SHP77 (cell line): ENCODE measurements around the gene HEPACAM.
A peak's percentile ranks its signal among the peaks of the same experiment; 100 is the strongest.

ENCODE experiments used
- DNase-seq, 2 experiments: peaks; one replicate each; lab custom pipeline; 2025; lab: John Stamatoyannopoulos, UW

Gene HEPACAM

DNA sequence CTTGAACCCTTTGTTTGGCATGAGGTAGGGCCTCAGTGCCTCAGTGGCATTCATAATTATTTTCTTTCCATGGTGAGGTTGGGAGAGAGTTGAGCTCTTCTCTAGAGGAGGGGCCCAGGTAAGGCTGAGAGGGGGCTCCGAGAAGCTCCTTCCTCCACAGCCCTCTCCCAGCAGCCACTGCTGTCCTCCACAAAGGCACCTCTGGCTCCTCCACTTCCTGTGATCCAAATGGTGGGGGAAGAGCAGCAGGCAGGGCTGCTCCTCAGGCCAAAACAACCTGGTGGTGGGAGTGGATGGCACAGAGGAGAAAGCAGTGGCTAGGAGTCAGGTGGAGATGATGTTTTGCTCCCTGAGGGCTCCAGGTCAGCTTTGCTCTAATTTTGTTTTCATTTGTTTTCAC is 51.5 kb downstream of the HEPACAM start:
- DNase-seq = no peak

DNA sequence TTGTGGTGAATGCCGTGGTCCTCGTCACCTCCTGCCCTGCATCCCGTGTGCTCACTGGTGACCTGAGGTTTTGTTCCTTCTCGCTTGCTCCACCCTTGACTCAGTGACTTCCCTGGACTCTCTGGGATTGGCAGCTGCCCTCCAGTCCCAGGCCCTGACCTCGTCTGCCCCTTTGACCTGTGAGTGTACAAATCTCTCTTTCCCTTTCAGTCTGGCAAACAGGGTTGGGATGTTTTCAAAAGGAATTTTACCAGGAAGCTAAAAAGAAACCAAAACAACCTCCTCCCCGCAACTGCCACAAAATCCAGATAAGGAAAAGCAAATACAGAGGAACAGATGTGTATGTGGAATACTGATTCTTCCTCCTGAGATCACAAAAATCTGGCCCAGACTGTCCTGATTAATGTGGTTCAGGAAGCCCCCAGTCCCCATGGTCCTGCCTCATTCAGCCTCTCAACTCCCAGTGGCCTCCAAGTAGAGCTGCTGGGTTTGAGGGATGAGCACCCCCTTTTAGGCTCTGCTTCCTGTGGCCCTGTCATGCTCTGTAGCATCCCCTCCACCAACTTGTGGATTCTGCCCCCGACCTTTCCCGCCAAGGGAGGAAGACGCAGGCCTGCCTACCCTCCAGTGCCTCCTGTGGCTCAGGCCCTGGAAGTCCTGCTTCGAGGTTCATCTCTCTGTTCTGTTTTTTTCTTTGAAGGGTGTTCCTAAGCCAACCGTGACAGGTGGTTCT is 53.3 kb downstream of the HEPACAM start:
- no peak for DNase-seq

DNA sequence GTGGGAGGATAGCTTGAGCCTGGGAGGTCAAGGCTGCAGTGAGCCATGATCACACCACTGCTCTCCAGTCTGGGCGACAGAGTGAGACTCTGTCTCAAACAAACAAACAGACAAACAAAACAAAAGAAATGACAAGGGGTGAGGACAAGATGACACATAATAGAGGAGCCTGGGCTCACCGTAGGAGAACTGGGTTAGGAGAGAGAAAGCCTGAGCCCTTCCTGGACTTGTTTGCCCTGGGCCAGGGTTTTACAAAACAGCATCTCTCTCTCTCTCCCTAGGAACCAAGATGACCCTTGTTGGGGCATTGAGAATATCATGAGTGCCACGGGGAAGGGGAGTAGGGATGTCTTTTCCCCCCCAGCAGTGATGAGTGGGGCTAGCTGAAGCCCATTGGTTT is 54.9 kb downstream of the HEPACAM start:
- DNase-seq = no peak

DNA sequence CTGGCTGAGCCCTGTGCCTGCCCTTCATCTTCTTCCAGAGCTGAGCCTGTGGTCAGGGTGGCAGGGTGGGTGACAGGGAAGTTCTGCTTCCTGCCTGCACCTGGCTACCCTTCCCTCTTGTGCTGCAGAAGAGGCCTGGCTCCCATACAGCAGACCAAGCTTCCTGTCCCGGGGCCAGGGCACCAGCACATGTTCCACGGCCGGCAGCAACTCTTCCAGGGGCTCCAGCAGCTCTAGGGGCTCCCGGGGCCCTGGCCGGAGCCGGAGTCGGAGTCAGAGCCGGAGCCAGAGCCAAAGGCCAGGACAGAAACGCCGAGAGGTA is 55.6 kb downstream of the HEPACAM start:
- no peak for DNase-seq

DNA sequence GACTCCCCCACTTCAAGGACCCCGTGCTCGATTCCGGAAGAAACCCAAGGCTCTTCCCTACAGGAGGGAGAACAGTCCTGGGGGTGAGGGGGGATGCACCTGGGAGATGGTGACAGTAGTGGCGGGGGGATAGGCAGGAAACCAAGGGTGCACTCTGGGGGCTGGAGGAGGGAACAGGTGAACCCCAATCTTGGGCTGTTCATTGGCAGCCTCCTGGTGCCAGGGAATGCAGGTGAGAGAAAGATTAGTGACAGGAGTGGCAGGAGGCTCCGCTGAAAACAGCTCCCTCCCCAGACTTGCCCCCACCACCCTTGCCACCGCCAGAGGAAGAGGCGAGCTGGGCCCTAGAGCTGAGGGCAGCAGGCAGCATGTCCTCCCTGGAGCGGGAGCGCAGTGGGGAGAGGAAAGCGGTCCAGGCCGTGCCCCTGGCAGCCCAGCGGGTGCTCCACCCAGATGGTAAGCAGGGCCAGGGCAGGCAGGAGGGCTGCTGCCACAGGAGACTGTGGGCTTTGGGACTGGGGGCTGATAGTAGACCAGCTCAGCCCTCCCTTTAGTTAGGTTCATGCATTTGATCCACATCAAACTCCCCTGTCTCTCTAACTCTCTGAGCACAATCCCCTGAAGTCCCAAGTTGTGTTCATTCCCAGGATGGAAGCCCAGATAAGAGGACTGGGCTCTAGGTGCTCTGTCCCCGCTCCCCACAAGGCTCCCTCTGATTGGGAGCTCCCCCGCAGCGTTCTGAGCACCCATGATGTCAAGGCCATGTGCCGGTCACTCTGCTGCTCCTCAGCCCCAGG is 56.2 kb downstream of the HEPACAM start:
- no peak for DNase-seq

DNA sequence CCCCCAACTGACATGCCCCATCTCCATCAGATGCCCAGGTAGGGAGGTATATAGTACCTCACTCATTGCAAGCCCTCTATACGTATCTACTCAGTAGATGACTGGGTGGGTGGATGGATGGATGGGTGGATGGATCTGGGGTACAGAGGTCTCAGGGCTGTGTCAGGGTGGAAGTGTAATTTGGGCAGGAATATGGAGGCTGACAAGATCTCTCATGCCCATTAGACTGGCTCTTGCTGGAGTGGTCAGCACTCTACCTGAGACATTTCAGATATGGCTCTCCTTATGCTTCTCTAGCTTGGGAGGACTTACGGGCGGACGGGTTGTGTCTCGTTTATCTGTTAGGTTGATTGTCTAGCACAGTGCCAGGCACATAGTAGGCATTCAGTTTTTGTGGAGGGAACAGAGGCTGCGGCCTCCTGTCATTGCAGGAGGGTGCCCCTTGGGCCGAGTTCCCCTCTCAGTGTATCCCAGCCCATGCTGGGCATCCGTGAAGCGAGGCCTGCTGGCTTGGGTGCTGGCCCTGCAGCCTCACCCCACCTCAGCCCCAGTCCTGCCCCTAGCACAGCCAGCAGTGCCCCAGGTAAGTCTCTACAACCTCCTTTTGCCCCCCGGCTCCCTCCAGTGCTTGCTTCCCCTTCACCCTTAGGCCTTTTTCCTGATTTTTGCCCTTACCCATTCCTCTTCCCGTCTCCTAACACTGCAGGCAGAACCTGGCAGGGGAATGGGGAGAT is 56.9 kb downstream of the HEPACAM start:
- DNase-seq = no peak

DNA sequence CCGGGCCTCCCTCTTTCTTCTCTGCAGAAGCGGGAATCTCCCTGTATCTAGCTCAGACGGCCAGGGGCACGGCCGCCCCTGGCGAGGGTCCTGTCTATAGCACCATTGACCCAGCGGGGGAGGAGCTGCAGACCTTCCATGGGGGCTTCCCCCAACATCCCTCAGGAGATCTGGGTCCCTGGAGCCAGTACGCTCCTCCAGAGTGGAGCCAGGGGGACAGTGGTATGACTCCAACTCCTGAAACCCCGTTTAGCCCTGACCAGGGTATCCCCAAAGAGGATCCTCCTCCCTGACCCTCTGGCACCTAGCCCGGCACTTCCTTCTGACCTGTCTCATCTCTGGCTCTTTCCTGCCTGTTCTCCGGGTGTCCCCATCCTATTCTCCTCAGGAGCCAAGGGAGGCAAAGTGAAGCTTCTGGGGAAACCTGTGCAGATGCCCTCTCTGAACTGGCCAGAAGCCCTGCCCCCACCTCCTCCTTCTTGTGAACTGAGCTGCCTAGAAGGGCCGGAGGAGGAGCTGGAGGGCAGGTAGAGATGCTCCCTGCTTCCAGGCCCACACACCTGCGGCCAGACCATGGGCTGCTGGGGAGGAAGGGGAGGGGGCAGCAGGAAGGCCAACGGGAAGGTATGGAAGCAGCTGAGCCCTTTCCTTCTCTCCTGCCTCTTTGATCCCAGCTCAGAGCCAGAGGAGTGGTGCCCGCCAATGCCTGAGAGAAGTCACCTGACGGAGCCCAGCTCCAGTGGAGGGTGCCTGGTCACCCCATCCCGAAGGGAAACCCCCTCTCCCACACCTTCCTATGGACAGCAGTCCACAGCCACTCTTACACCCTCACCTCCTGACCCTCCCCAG is 57.7 kb downstream of the HEPACAM start:
- no peak for DNase-seq

DNA sequence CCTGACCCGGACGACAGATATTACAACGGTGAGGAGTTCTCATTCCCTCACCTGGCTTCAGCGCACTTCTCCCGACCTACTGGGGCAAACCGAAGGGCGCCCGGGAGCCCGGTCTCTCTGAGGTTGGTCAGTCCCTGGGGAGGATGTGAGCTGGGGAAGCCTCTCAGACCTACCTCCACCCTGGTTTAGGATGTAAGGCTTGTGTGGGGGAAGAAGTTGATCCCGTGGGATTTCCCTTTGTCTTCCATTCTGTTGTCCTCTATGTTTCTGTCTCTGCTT is 58.3 kb downstream of the HEPACAM start:
- no peak for DNase-seq

DNA sequence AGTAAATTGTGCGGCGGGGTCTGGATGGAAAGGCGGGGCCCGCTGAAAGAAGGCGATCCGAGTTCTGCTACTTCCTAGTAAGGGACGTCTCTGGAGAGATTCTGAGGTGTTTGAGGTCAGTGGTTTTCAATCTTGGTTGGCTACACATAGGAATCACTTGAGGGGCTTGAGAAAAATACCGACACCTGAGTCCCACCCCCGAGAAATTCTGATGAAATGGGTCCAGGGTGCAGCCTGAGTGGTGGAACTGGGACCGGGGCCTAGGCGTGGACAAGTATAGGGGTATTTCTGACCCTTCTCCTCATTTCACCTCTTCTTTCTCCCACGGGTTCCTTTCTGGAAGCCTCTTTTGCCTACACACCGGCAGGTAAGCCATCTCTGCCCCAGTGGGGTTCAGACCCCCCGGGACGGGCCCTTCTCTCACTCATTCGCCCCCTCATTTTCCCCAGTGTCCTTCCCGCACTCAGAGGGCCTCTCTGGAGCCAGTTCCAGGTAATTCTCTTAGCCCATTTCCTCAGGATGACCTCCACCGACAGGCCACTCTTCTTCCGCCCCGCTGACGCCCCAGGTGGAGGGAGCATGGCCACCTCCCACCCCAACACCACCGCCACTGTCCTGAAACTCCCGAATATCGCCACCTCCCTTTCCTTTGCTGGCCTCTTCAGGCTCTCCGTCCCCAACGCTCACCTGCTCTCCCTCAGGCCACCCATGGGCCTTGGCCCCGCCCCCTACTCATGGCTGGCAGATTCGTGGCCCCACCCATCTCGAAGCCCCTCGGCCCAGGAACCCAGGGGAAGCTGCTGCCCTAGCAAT is 58.8 kb downstream of the HEPACAM start:
- DNase-seq = no peak

DNA sequence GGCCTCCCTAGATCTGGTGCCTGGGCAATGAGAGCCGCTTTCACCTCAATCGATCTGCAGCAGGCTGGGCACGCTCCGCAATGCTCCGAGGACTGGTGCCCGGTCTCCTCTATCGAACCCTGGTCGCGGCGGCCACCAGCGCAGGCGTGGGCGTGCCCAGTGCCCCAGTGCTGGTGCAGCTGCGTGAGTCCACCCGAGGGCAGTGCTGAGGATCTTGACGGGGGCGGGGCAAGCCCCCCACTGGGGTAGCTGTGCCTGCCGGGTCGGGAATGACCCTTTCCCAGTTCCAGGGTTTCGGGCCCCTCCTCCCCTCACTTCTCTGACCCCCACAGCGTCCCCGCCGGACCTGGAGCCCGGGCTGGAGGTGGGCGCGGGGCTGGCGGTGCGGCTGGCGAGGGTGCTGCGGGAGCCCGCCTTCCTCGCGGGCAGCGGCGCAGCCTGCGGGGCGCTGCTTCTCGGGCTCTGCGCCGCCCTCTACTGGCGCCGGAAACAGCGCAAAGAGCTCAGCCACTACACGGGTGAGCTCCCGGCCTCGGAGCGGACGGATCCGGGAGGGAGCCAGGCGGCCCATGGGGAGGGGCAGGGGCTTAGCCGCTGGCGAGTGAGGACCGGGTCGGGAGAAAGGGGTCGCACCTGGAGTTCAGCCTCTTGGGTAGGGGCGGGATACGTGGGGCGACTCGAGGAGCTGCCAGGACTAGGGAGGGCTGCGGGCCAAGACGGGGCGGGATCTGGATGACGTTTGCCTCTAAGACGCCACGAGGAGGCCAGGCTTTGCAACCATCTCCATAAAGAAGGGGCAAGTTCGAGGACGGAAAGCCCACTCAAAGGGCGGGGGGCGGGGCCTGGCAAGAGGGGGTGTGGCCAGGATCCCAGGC is 59.7 kb downstream of the HEPACAM start:
- DNase-seq = peak; percentile 68 to 77

DNA sequence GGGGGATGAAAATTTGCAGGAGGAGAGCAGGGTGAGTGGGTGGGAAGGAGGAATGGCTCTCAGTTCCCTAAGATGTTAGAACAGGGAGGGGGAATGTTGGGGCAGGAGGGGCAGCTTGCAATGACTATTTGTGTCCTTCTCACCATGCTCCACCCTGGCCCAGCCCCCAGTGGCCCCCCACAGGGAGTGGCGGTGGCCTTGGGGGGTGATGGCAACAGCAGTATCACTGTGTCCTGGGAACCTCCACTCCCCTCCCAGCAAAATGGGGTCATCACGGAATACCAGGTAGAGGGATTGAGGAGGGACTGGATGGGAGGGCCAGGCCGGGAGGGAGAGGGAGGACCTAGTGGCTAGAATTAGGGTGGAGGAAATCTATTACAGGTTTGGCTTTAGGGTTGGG is 60.4 kb downstream of the HEPACAM start:
- DNase-seq = no peak

DNA sequence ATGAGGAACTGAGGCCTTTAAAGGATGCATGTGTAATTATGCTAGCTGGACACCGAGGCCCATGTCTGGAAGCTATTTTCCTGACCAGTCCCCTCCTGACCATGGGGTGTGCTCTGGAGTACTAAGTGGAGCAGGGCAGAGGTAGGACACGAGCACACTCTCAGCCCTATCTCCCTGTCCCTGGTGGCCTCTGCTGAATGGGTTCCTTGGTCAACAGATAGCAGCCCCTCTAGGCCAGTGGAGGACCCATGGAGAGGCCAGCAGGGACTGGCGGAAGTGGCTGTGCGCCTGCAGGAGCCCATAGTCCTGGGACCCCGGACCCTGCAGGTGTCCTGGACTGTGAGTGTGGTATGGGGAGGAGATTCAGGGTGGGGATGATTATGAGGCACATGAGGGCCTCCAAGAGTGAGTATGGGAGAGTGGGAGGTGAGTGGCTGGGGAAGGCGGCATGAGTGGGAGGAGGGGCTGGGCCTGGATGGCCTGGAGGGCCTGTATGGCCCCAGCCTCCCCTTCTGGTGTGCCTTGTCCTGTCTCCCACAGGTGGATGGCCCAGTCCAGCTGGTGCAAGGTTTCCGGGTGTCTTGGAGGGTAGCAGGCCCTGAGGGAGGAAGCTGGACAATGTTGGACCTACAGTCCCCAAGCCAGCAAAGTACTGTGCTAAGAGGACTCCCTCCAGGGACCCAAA is 61.1 kb downstream of the HEPACAM start:
- no peak for DNase-seq

DNA sequence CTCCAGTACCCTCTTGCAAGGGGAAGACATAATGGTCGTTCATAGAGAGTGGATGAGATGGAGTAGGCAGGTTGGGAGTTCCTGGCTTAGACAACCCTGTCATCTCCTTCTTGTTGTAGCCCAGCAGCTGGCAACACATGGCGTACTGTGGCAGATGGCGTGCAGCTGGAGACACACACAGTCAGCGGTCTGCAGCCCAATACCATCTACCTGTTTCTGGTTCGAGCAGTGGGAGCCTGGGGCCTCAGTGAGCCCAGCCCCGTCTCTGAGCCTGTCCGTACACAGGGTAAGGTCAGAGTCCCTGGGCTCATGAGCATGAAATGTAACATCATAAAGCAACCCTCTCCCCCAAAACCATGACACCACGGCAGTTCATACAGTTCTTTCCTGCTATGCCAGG is 61.9 kb downstream of the HEPACAM start:
- peak in 1 of 2 experiments; percentile 20 for DNase-seq

DNA sequence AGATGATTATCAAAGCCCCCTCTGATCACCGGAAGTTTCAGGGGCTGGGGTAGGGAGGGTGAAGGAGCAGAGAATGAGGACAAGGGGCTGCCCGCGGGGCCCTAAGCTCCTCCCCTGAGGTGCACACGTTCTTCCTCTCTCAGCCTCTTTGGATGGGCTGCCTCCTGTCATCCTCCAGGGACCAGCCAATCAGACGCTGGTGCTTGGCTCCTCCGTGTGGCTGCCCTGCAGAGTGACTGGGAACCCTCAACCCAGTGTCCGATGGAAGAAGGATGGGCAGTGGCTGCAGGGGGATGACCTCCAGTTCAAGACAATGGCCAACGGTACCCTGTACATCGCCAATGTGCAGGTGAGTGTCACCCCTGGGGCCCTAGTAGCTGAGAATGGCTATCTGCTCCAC is 63.1 kb downstream of the HEPACAM start:
- no peak for DNase-seq

DNA sequence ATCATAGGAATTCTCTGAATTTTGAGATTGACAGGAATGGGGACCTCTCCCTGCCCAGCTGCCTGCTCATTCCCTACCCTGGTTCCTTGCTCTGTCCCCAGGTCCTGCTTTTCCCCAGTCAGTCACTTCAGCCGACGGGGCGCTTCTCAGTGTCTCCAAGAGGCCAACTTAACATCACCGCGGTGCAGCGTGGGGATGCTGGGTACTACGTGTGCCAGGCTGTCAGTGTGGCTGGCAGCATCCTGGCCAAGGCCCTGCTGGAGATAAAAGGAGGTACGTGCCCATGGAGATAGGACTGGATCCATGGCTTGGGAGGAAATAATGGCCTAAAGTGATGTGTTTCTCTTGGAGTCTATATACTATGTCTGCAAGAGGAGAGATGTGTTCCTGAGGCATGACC is 63.6 kb downstream of the HEPACAM start:
- no peak for DNase-seq

DNA sequence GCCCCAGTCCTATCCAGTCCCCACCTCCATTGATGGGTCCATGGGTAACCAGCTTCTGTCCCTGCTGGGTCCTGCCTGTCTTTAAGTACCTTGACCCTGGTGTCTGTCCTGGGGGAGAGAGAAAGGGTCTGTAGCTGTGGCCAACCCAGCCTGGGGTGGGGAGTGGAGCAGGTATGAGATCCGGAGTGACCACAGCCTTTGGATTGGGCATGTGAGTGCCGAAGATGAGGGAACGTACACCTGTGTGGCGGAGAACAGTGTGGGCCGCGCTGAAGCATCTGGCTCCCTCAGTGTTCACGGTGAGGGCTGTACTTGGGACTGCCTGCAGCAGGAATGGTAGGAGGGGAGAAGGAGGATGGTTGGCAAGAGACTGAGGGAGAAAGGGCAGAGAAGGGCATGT is 65.4 kb downstream of the HEPACAM start:
- DNase-seq = no peak

DNA sequence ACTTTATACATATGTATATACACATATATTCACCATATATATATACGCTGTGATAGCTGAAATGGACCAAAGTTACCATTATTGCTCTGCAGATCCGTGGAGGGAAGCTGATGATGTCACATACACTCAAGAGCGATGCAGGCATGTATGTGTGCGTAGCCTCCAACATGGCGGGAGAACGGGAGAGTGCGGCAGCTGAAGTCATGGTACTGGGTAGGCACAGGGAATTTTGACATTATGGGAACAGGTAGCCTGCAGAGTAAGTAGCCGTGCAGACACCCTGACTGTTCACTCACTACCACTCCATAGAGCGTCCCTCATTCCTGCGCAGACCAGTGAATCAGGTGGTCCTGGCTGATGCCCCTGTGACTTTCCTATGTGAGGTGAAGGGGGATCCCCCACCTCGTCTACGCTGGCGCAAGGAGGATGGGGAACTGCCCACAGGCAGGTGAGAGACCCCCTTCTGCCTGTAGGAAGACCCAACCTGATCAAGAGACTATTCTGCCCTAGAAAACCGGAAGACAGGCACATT is 65.9 kb downstream of the HEPACAM start:
- no peak for DNase-seq

DNA sequence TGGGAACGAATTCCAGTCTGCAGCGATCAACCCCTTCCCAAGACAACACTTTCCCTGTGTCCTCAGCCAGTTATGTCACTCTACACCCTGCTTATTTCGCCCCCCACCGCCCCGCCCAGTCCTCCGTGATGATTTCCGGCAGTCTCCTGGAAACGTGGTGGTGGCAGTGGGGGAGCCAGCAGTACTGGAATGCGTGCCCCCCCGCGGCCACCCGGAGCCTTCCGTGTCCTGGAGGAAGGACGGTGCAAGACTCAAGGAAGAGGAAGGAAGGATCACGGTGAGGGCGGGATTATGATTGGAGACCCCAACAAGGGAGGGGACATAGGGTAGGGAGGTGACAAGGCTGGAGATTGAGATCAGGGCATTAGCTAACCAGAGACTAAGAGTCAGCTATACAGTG is 66.5 kb downstream of the HEPACAM start:
- DNase-seq = no peak
